GM18868 (cell line): Measurements from ENCODE around the gene GBF1.
"Not testable (repeated sequence)": the region's sequence is repeated elsewhere in the genome, so short reads cannot be mapped to it uniquely, and the experiment has no call there.

Source experiments
- ATAC-seq: cut with Tn5 transposase; IDR thresholded peaks from one replicate; pipeline ENCODE4 v1.9.1; 2021; ENCODE audit warnings: mild to moderate bottlenecking, moderate library complexity; ENCODE audit not compliant: unreplicated experiment

Gene GBF1

DNA sequence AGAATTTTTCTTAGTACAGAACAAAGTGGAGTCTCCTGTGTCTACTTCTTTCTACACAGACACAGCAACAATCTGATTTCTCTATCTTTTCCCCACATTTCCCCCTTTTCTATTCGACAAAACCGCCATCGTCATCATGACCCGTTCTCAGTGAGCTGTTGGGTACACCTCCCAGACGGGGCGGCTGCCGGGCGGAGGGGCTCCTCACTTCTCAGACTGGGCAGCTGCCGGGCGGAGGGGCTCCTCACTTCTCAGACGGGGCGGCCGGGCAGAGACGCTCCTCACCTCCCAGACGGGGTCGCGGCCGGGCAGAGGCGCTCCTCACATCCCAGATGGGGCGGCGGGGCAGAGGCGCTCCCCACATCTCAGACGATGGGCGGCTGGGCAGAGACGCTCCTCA is 56.0 kb downstream of the GBF1 start:
- ATAC-seq: not testable (repeated sequence)

DNA sequence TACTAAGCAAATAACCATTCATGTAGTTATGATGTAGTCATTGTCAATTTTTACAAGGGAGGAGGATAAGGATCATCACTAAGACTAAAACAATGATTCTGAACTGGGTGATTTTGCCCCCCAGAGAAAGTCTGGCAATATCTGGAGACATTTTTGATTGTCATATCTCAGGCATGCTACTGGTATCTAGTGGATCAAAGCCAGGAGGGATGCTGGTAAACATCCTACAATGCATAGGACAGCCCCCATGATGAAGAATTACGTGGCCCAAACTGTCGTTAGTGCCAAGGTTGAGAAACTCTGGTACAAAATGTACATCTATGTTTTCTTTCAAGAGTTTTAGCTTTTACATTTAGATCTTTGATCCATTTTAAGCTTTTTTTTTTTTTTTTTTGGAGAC is 57.3 kb downstream of the GBF1 start:
- no peak for ATAC-seq

DNA sequence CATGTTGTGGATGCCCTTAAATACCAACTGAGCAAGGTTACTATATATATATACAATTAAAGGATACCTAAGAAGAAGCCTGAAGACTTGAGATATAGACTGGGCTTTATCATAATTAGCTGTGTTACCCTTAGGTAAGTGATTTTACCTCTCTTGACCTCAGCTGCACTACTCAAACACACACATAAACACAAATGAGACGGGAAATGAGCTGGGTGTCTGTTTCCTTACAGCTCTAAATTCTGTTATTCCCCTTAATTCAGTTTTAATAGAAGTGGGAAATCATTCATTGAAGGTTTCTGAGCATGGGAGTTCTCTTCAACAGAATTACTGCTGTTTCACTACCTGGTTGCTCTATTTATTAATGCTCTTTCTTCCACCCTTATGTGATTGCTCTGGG is 60.7 kb downstream of the GBF1 start:
- no peak for ATAC-seq

DNA sequence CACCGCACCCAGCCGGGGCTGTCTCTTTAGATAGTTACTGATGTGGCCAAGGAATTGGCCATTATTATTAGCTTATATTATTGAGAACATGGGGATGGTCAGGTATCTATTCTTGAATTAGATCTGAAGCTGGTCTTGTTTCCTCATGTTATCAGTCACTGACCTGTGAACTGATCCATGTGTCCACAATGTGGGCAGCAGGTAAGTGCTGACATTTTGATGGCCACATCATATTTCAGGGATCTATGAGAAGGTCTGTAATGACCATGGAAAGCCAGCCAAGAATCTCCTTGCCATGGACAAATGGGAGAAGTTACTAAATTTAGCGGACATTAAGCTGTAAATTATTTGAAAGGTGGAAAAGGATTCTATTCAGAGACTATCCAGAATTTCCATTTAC is 61.4 kb downstream of the GBF1 start:
- no peak for ATAC-seq

DNA sequence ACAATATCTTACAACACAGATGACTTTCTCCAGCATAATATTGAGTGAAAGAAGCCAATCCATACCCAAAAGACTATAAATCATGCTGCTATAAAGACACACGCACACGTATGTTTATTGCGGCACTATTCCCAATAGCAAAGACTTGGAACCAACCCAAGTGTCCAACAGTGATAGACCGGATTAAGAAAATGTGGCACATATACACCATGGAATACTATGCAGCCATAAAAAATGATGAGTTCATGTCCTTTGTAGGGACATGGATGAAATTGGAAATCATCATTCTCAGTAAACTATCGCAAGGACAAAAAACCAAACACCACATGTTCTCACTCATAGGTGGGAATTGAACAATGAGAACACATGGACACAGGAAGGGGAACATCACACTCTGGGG is 63.0 kb downstream of the GBF1 start:
- not testable (repeated sequence) for ATAC-seq

DNA sequence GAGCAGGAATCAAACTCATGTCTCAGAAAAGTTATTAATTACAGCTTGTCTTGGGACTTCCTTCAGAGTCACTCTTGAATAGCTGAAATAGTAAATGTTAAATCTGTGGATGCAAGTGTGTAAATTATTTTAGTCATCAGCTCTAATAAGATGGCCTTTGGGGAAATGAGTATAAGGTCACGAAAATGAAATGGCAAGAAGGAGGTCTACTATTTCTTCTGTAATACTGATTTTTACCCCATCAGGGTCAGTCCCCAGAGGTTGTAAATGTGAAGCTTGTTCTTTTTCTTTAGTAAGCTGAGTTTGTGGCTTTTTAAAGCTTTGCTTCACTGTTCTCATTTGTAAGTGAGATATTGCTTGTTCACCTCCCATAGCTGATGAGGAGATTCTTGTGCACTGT is 63.9 kb downstream of the GBF1 start:
- ATAC-seq: no peak

DNA sequence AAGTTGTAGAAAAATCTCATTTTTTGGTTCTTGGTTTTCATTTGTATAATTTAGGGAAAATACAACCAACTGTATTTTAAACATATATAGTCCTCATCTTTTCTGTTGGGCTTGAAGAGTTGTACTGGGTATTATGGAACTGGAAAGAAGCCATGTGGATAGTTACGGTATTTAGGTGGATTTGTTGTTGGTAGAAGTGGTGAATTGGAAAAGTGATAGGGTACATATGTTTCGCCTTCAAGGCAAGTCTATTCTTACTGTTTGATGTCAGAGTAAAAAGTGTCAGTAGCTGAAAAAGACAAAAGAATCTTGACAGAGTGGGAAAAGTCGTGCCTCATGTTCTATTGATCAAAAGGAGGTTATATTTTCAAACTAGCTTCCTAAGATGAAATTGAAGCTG is 64.6 kb downstream of the GBF1 start:
- no peak for ATAC-seq

DNA sequence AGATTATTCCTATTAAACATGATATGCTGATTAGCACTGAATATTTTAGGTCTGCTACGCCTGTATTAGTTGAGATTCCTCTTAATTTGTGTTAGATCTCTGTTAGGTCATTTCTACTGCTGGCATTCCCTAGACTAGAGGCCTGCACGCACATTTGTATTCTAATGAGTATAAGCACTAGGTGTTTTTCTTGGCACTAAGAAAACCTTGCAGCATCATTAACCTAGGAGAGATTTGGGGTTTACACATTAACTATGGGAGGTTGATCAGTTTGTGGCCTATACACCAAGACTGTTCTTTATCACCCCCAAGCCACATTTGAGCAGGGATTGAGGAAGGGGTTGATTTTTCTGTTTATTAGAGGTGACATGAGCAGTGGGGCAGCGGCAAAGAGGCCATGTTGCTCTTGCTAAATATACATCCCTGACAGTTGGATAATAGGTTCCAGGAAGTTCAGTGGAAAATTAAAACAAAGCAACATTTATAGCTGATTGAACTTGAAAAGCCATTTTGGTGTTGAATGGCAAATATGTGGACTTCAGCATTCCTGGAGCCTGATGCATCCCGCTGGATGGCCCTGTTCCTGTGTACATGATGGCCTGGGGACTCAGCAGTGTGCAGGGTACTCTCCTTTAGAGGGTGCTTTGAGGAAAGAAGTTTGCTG is 65.2 kb downstream of the GBF1 start:
- no peak for ATAC-seq

DNA sequence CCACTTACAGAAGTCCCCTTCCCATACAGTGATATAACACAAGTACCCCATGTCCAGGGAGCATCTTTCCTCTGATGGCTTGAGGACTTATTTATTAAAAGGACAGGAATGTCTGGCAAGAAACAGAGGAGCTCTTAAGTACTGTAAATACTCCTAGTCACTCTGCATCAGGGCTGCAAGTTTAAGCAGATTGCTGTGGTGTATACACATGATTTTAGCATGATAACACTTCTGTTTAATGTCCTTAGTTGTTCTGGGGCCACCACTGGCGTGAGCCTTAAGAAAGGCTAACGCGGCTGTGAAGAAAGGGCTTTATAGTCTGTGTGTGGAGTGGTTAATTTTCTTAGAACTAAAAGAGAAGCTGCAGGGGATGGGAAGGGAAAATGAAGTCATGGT is 65.7 kb downstream of the GBF1 start:
- ATAC-seq: no peak

DNA sequence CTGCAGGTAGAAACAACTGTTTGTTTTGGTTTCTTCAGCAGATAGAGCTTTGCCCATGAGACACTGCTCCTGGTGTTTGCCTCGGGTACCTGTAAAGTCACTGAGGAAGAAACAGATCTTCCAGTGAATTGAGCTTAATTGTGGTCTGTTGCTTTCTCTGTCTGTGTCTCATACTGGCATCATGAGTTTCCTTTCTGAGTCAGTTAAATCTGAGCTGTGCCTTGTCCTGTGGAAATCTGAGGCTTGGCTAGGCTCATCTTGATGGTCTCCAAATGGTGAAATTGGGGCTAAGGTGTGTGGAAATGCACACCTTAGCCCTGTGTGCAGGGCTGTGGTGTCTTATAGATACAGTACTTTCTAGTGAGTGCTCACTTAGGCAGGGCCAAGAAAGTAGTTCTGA is 67.4 kb downstream of the GBF1 start:
- no peak for ATAC-seq

DNA sequence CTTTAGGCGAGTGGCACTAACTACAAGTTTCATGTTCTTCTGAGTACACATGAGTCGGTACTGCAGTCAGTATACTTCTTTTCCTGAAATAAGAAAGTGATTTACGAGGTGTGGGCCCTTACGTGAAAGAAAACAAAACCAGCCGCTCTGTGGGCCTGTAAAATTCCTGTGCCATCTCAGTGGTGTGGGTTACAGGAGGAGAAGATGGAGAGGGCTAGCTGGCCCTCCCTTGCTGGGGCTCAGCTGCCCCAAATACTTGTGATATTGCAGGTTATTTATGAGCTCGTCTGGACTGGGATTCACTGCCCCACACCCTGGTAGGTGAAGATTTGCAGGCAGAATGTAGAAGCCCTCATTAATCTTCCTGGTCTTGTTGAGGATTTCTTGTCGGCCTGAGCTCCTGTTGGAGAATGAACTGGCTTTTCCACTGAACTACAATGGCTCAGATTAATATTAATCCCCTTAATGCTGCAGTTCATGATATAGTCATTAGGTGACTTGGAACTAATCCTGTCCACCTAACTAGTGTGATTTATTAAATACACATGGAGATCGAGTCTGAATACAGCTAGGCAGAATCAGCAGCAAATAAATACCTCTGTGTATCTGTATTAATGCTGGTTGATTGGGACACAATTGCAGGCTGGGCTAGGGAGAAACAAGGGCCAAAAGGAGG is 68.0 kb downstream of the GBF1 start:
- ATAC-seq: no peak

DNA sequence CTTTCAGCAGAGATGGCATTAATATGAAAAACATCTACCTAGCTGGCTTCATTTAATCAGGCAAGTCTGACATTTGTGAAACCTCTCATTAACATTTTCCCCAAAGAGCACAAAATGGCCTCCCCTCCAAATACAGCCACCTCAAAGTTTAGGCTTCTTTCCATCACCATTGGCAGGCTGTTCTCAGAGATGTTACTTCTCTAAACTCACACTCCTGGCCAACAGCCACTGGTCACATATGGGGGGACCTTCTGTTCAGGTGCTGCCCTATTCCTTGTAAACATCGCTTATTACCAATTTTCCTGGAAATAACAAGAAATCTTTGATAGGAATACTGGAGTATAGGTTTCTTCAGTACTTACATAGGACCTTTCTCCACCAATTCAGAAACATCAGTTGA is 69.5 kb downstream of the GBF1 start:
- ATAC-seq: no peak

DNA sequence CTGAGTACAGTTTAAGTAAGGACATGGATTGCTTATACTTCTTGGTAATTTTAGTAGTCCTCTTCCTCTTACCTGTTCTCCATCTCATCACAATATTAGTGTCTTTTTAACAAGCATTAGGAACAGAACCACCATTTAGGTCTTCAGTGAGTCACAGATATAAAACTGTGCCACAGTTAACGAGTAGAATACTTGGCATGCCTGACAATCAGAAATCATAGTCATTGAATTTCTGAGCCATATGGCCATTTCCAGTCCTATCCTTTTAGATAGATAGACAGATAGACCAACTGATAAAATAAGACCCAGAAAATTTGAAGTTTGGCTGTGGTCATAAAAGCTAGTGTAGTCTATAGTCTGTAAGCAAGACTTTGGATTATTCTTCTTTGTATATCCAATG is 71.1 kb downstream of the GBF1 start:
- no peak for ATAC-seq

DNA sequence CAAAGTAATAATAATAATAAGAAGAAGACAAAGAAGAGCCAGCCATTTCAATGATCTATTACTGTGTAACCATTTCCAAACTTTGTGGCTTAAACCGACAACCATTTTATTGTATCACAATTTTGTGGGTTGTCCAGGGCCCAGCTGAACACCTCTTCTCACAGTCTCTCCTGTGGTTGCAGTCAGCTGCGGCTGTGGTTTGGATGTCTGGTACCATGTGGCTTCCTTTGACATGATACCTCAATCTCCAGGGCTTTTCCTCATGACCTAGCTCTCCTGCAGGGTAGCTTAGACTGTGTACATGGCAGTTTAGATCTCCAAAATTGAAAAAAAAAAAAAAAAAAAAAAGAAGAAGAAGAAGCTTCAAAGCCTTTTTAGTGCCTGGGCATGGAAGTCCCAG is 77.6 kb downstream of the GBF1 start:
- no peak for ATAC-seq

DNA sequence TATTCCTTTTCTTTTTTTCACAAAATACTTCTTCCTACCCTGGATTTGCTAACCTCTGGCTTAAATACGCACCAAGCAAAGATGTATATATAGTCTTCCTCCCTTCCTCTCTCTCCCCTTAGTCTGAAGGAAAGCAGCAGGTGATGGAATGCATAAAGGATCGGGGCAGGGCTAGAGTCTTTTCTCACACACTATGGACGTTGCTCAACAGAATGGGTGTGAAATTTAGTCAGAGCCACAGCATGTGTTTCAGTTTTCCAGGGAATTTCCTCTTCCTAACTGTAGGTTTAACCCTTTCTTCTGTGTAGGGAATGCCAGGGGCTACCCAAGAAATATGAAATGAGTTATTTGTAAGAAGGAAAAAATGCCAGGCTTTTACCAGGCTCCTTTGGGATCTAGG is 78.7 kb downstream of the GBF1 start:
- no peak for ATAC-seq

DNA sequence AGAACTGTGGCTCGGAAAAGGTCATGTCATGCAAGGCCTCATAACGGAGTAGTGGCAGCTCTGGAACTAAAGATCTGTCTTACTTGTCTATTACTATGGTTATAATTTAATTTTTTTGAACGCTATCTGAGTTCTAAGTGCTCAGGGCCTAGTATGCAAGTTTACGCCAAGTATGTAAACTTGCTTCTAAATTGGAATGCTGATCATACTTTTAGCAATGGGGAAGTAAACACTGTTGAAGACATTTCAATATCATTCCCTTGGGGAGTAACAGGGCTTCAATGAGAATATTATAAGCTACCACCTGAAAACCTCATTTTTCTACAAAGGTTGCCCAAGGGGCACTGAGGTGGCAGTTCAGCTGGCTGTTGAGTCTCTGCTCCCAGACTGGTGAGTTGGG is 80.7 kb downstream of the GBF1 start:
- ATAC-seq: no peak

DNA sequence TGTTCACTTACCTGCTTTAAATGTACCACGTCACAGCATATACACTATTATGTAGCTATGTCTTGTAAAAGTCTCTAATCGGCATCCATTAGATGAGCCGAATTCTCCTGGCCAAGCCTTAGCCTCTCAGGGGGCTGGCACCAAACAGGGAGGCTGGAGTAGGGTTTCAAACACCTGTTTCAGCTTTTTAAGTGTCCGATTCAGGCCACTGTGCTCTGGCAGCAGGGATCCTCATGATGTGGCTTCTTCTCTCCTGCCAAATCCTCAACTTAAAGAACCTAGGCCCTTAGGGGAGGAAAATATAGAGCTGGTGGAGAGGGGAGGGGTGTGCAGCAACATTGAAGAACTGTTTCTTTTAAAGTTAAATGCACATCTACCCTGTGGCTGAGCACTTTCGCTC is 81.7 kb downstream of the GBF1 start:
- ATAC-seq: no peak

DNA sequence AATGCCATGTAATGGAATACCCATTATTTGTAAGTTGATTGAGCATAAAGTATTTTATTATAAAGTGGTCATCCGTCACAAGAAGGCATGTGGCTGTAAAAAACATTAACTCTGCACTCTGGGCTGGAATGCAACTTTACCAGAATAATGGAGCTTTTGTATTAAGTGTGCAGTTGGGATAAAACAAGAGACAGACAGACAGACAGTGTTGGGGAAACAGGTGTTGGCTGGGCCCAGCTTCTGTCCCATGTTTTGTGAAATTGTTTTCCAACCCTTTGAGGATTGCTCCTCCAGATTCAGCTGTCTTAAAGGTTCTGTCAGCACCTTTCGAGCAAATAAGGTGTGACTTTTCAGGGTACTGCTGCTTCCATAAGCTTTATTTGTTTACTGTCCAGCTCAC is 82.3 kb downstream of the GBF1 start:
- no peak for ATAC-seq

DNA sequence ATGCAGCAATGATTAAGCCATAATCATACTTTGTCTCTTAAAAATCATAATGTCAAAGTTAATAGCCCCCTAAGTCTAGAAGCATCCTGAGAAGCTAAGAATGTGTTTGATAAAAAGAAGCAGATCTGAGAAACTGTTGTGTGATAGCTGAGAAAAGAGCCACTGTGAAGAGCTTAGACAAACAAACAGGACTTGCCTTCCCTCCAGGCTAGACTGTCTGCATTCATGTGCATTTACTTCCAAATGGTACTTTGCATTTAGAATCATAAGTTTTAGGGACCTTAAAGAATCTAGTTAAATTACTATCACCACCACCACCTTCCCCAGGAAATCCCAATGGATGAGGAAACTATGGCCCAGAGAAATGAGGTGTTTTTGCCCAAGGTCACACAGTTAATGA is 87.4 kb downstream of the GBF1 start:
- no peak for ATAC-seq

DNA sequence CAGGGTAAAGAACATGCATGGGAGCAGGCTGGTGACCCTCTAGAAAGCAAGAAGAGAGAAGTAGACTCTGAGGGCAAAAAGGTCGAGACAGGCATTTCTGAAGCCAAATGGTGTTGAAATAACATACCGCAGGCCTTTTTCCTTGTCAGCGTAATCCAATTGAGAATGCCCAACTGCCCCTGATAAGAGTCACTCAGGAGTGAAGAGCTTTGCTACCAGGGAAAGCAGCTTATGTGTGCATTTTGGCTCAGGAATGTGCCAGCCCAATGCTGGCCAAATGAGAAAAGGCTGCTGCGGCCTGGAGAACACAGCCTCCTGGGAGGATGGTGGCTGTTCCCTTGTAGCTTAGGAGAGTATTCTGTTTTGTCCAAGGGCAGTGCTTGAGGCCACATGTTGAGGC is 88.8 kb downstream of the GBF1 start:
- no peak for ATAC-seq

DNA sequence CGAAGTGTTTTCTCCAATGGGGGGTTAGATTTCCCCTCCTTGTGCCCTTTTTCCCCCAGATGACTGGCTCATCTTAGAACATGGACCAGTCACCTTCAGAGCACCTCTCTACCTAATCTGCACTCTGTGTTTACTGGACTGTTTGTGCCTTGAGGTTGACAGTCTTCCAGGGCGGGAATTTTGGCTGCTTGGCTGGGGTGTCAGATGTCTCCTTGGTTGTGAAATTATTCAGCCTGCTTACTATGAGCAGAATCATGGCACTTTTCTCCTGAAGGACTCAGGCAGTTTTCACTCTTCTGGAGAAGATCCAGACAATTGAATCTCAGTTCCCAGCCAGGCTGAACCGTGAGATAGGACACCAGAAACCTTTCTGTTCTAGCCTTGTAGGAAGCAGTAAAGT is 89.9 kb downstream of the GBF1 start:
- ATAC-seq: no peak

DNA sequence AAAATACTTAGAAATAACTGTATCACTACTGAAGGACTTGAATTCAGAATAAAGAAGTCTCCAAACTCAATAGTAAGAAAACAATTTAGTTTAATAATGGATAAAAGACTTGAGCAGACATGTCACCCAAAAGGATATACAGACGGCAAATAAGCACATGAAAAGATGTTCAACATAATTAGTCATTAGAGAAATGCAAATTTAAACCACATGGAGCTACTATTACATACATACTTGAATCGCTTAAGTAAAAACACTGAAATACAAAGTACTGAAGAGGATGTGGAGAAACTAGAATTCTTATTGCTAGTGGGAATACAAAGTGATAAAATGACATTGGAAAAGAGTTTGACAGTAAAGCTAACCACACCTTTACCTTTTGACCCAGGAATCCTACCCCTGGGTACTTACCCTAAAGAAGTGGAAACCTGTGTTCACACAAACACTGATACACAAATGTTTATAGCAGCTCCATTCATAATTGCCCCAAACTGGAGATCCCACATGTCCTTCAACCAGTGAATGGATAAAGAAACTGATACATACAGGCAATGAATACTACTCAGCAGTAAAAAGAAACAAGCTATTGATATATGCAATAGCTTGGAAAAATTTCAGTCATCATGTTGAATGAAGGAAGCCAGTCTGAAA is 95.8 kb downstream of the GBF1 start:
- ATAC-seq: no peak

DNA sequence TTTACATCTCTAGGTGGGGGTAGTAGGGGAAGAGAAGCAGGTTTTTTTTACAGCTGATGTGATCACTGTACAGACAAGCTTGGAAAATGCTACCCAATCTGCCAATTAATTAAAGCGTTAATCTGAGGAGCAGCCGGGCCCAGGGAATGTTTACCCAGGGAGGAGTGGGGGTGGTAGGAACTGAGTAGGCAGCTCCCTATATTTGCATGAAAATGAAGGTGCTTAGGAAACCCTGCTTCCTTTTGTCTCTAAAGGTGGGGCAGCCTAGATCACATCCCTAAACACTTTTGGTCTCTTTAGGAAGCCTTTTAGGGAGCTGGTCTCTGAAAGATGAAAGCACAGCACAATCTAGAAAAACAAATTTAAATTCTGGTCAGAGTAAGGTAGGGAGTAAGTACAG is 97.1 kb downstream of the GBF1 start:
- no peak for ATAC-seq
